Stimulated activated CD4-positive, alpha-beta T cell treated with anti-CD3 and anti-CD28 coated beads, TNF-alpha, amount 100 ng/mL, for 24 hours (primary cell): ENCODE results near the gene DMRTC1.
"Not testable (repeated sequence)": the region's sequence is repeated elsewhere in the genome, so short reads cannot be mapped to it uniquely, and the experiment has no call there.

Experiments
- DNase-seq, 3 experiments: peaks; one replicate each; pipeline ENCODE4 v3.0.0-alpha.2; 2020; ENCODE audit warnings: low read depth in 3 of 3

The DMRTC1 gene

DNA sequence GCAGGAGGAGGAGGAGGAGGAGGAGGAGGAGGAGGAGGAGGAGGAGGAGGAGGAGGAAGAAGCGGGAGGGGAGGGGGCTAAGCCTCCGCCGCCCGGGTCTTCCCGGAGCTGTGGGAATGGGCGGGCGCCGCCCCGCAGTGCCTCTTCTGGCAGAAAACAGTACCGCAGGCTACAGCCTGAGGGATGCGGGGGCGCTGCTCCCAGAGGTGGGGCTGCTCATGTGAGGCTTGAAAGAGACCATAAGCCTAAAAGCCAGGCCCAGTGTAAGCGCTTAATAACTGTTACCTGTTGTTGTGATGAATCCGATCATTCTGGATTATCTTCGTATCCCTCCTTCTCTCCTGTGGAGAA lies at the start of gene DMRTC1:
Gene DMRTC1 (minus strand): TSS at position 19 of the 351 bp plus-strand sequence. CDS start 68,143 bp downstream, outside the sequence.
- DNase-seq: not testable (repeated sequence)

DNA sequence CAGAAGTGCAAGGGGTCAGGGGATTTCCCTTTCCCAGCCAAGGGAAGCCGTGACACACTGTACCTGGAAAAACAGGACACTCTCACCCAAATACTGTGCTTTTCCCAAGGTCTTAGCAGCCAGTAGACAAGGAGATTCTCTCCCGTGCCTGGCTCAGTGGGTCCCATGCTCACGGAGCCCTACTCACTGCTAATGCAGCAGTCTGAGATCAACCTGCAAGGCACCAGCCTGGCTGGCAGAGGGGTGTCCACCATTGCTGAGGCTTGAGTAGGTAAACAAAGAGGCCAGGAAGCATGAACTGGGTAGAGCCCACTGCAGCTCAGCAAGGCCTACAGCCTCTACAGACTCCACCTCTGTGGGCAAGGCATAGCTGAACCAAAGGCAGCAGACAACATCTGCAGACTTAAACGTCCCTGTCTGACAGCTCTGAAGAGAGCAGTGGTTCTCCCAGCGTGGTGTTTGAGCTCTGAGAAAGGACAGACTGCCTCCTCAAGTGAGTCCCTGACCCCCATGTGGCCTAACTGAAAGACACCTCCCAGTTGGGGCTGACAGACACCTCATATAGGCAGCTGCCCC lies 37.3 kb upstream of the DMRTC1 start:
- DNase-seq: not testable (repeated sequence)

DNA sequence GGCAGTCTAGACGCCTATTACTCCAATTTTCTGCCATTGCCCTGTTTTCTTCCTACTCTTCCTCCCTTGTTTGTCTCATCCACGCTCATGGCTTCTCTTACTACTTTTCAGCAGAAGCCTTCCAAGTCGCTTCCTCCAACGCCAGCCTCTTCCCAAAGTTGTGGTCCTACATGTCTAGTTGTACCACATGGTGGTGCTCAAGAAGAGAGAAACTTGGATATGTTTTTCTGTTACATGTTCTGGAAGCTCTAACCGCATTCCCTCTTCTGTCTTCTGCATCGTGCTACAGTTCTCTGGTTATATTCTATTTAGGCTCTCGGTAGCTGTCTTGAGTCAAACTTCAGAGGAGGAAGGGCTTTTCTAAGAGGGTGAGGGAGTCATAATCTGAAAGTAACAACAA lies 31.2 kb upstream of the DMRTC1 start:
- not testable (repeated sequence) for DNase-seq

DNA sequence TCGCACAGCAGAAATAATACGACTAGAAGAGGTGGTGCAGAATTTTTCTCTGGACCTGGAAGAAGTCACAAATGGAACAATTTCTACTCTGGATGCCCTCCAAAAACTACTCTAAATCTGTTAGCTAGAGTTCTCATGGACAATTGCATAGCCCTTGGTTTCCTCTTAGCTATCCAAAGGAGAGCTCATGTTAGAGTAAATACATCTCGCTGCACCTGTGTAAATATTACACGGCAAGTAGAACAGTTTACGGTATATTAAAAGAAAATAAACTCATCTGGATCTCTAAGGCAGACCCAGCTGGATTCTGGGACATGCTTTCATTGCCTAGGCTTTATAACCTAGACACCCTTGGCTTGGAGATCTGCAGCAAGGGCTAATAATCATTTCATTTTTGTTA lies 28.2 kb upstream of the DMRTC1 start:
- DNase-seq: not testable (repeated sequence)

DNA sequence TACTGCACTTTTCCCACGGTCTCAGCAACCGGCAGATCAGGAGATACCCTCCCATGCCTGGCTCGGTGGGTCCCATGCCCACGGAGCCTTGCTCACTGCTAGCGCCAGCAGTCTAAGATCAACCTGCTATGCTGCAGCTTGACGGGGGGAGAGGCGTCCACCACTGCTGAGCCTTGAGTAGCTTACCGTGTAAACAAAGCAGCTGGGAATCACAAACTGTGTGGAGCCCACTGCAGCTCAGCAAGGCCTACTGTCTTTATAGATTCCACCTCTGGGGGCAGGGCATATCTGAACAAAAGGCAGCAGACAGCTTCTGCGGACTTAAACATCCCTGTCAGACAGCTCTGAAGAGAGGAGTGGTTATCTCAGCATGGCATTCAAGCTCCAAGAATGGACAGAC lies 16.3 kb upstream of the DMRTC1 start:
- DNase-seq: not testable (repeated sequence)

DNA sequence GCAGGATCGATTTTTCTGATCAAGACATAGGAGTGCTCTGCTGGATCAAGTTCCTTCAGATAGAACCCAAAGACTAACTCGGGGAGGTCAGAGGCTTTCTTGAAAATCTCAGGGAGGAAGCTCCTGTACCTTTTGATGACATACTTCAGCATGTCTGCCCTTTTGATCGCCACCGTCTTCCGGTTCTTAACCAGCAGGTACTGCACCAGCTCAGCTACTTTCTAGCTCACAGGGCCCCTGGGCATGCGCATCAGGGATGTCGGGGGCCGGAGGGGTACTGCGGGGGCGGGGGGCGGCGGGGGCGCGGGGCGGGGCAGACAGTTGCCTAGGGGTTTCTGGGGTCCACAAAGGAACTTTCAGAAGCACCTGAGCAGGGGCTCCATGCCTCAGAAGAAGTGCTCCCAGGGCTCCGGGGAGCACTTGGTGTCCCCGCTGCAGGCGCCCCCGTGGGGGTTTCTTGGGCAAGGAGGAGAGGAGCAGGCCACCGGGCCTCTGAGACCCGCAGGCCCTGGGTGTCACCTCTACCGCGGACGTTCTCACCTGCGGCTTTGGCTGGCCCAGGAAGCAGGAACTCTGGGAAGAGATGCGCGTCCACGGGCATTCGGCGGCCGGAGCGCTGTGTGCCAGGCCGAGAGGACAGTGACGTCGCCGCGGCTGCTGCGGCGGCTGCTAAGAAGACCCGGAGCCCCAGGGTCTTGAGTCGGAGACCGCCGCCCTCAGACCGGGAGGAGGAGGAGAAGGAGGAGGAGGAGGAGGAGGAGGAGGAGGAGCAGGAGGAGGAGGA lies 410 bp downstream of the DMRTC1 start:
- not testable (repeated sequence) for DNase-seq

GRCh38 chrX:72942272-72942671 lies 1.4 kb downstream of the DMRTC1 start:
- DNase-seq: not testable (repeated sequence)

- not testable (repeated sequence) for DNase-seq
These were observed 5.7 kb downstream of the DMRTC1 start, which contains the start of gene FAM236A for GRCh38 chrX:72937906-72938305. Gene FAM236A (plus strand): TSS chrX:72938206. CDS start chrX:72938263, 57 bp downstream.

DNA sequence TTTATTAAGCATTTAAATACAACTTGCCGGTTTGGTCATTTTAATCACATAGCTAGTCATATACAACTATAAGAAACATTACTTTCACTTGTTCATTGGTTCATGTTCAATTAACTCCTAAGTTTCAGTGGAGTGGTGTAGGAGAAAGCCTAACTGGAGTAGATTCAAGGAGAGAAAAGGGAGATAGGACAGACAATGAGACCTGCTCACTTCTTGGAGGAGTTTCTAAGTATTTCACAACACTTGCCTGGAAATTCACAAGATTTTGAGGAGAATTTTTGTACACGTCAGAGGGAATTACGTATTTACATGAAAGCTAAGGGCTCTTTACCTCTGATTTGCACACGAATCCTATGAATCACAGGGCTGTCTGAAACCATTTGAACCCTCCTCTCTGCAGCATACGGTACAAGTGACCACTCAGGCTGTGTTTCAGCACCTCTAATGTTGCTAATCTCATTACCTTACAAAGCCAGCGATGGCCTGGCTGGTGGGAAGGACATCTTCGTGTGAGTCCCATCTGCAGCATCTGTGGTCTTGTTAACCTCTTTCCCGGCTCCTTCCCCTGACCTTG lies 6.7 kb downstream of the DMRTC1 start:
- not testable (repeated sequence) for DNase-seq

GRCh38 chrX:72936455-72936854 lies 7.2 kb downstream of the DMRTC1 start:
- DNase-seq: not testable (repeated sequence)

DNA sequence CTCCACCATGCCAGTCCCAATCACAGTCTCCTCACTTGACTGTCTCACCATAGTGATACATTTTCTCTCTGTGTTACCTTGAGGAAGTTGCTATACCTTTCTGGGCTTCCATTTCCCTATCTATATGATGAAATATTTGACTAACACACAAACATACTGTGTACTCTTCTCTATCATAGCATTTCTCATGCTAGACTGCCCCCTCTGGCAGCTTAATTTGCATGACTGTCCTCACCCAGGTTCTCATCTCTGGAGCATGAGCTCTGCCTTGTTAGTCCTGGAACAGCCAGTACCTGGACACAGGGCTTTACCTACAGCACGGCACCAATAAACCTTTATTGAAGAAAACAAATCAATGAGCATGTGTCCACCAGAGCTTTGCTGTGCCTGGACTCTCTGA lies 11.4 kb downstream of the DMRTC1 start:
- DNase-seq: not testable (repeated sequence)

DNA sequence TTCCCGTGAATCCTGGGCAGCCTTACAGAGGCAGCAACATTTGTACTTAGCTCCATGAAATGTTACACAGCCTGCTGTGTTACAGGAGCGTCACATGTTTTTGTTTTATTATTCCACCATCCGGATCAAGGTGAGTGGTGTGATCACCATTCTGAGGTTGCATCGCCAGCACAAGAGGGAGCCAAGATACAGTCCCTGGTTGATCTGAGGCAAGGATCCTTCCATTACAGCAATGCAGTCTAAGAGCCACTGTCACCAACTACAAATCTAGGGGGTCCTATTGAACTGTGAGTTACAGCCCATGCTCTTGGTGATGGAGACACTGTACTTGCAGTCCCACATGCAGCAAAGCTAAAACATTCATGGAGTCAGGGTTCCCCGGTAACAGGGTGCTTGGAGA lies 27.5 kb downstream of the DMRTC1 start:
- not testable (repeated sequence) for DNase-seq

DNA sequence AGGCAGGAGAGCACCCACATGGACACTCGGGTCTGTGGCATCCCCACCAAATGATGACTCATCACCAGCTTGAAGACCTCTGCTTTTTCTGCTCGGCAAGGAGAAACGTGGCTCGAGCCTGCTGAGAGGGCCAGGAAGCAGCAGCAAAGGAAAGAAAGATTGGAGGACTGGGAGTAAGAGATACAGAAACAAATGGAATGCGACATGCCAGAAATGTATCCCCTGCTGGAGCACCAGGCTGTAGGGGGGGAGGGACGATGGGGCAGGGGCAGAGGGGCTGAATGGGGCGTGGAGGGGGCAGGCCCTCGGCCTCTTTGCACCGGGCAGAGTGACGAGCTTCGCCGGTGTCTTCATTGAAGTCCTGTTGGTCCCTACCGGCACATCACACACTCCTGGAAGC lies 31.3 kb downstream of the DMRTC1 start, which contains the start of gene FAM236C:
Gene FAM236C (plus strand): TSS at position 301 of the 400 bp plus-strand sequence. CDS start 100 bp downstream, outside the sequence.
- not testable (repeated sequence) for DNase-seq

GRCh38 chrX:72889740-72890139 lies 53.9 kb downstream of the DMRTC1 start:
- DNase-seq: not testable (repeated sequence)

DNA sequence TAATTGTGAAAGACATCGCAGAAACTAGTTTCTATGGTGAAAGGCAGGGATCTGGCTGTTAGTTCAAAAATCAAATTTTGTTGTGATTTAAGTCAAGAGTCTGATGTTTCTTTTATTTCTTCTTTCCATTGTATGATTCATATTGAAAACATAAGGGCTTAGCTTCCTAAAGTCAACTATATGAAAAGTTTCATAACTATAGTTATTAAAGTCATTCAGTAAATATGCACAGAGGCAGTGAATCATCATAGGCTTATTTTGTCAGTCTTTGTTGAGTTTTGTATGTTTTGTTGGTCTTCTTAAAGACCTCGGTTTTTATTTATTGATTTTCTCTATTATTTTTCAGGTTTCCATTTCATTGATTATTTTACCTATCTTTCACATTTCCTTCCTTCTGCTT lies 60.7 kb downstream of the DMRTC1 start:
- DNase-seq: not testable (repeated sequence)

- DNase-seq: not testable (repeated sequence)
These were observed 106.1 kb downstream of the DMRTC1 start for GRCh38 chrX:72837532-72837931.

DNA sequence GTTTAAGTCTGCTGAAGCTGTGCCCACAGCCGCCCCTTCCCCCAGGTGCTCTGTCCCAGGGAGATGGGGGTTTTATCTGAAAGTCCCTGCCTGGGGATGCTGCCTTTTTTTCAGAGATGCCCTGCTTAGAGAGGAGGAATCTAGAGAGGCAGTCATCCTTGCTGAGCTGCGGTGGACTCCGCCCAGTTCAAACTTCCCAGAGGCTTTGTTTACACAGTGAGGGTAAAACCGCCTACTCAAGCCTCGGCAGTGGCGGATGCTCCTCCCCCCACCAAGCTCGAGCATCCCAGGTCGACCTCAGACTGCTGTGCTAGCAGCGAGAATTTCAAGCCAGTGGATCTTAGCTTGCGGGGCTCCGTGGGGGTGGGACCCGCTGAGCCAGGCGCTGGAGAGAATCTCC lies 112.9 kb downstream of the DMRTC1 start:
- not testable (repeated sequence) for DNase-seq
